WTC11 (cell line): ENCODE measurements around the gene CFAP99. TPM values are rescaled to one million over a fixed set of nuclear protein-coding genes. Genes with fewer than 3 reads are reported as not detected.

Experiments used
- ATAC-seq: fragments of 200-7000 bp; cut with Tn5 transposase; 2 replicates; pipeline ENCODE4 v1.10.0; 2021; ENCODE audit warnings: mild to moderate bottlenecking, moderate library complexity
- CTCF ChIA-PET: fragments of 300-600 bp; sonication (Branson Sonifier 250); formaldehyde crosslinking; loops from one replicate; lab custom pipeline; 2021; ENCODE audit warnings: antibody characterized with exemption; lab: Charles Lee
- POLR2A ChIA-PET: fragments of 350-600 bp; sonication (Branson Sonifier 250); formaldehyde crosslinking; loops from one replicate; lab custom pipeline; 2021; ENCODE audit warnings: antibody characterized with exemption; lab: Charles Lee
- DNase-seq: peaks from one replicate; pipeline ENCODE4 v3.0.0; 2021; ENCODE audit warnings: low spot score
- H3K27ac Mint-ChIP-seq: 2 replicates; pipeline ENCODE4 v1.8.0; 2021; ENCODE audit warnings: mixed read lengths
- H3K27me3 Mint-ChIP-seq: 2 replicates; pipeline ENCODE4 v1.8.0; 2021; ENCODE audit warnings: low read depth, mild to moderate bottlenecking, moderate library complexity, mixed read lengths
- H3K36me3 Mint-ChIP-seq: 2 replicates; pipeline ENCODE4 v1.8.0; 2021; ENCODE audit warnings: mixed read lengths
- H3K4me1 Mint-ChIP-seq: 2 replicates; pipeline ENCODE4 v1.8.0; 2022; ENCODE audit warnings: mixed read lengths
- H3K4me3 Mint-ChIP-seq: 2 replicates; pipeline ENCODE4 v1.8.0; 2021; ENCODE audit warnings: mild to moderate bottlenecking, moderate library complexity, mixed read lengths
- H3K9me3 Mint-ChIP-seq: 2 replicates; pipeline ENCODE4 v1.8.0; 2021; ENCODE audit warnings: mixed read lengths
- ATF2 ChIP-seq: sonication (generic); formaldehyde crosslinking; IDR thresholded peaks from 2 replicates; pipeline ENCODE4 v1.8.1; 2022; ENCODE audit warnings: low read depth, missing genetic modification reagents, borderline replicate concordance
- ATF6 ChIP-seq: sonication (generic); formaldehyde crosslinking; IDR thresholded peaks from 2 replicates; pipeline ENCODE4 v1.8.1; 2023; ENCODE audit warnings: mild to moderate bottlenecking, missing genetic modification reagents
- FOXK1 ChIP-seq: sonication (generic); formaldehyde crosslinking; IDR thresholded peaks from 2 replicates; pipeline ENCODE4 v1.8.0; 2022; ENCODE audit warnings: mild to moderate bottlenecking, moderate library complexity, missing genetic modification reagents
- FOXP1 ChIP-seq: sonication (generic); formaldehyde crosslinking; IDR thresholded peaks from 2 replicates; pipeline ENCODE4 v1.8.0; 2022; ENCODE audit warnings: missing genetic modification reagents, mild to moderate bottlenecking, moderate library complexity, borderline replicate concordance
- GABPB1 ChIP-seq: sonication (generic); formaldehyde crosslinking; IDR thresholded peaks from 2 replicates; pipeline ENCODE4 v1.8.1; 2023; ENCODE audit warnings: mild to moderate bottlenecking, missing genetic modification reagents
- GTF2I ChIP-seq: fragments of 250-450 bp; sonication (Bioruptor Pico); conservative IDR thresholded peaks from 2 replicates; pipeline ENCODE4 v1.4.0; 2021; ENCODE audit warnings: mild to moderate bottlenecking
- HMGA2 ChIP-seq: fragments of 250-450 bp; sonication (Bioruptor Pico); IDR thresholded peaks from 2 replicates; pipeline ENCODE4 v1.4.0; 2021; ENCODE audit warnings: mild to moderate bottlenecking, moderate library complexity
- HMGXB4 ChIP-seq: sonication (generic); formaldehyde crosslinking; IDR thresholded peaks from 2 replicates; pipeline ENCODE4 v1.8.1; 2023; ENCODE audit warnings: mild to moderate bottlenecking, moderate library complexity, missing genetic modification reagents
- JUN ChIP-seq: sonication (generic); formaldehyde crosslinking; IDR thresholded peaks from 2 replicates; pipeline ENCODE4 v1.8.0; 2023; ENCODE audit warnings: mild to moderate bottlenecking, missing genetic modification reagents
- KAT7 ChIP-seq: sonication (generic); formaldehyde crosslinking; IDR thresholded peaks from 2 replicates; pipeline ENCODE4 v1.8.1; 2023; ENCODE audit warnings: missing genetic modification reagents, mild to moderate bottlenecking, borderline replicate concordance
- PRDM15 ChIP-seq: sonication (generic); formaldehyde crosslinking; IDR thresholded peaks from 2 replicates; pipeline ENCODE4 v1.8.0; 2022; ENCODE audit warnings: missing genetic modification reagents
- PREB ChIP-seq: sonication (generic); formaldehyde crosslinking; IDR thresholded peaks from 2 replicates; pipeline ENCODE4 v1.8.1; 2022; ENCODE audit warnings: mild to moderate bottlenecking, missing genetic modification reagents, moderate library complexity, borderline replicate concordance
- RELA ChIP-seq: sonication (generic); formaldehyde crosslinking; IDR thresholded peaks from 2 replicates; pipeline ENCODE4 v1.8.1; 2022; ENCODE audit warnings: missing genetic modification reagents, mild to moderate bottlenecking, borderline replicate concordance
- TCF7 ChIP-seq: sonication (generic); formaldehyde crosslinking; IDR thresholded peaks from 2 replicates; pipeline ENCODE4 v1.8.0; 2022; ENCODE audit warnings: mild to moderate bottlenecking, low read depth, missing genetic modification reagents, moderate library complexity
- ZNF121 ChIP-seq: sonication (generic); formaldehyde crosslinking; IDR thresholded peaks from 2 replicates; pipeline ENCODE4 v1.8.0; 2023; ENCODE audit warnings: missing genetic modification reagents
- ZNF416 ChIP-seq: fragments of 250-450 bp; sonication (Bioruptor Pico); IDR thresholded peaks from 2 replicates; pipeline ENCODE4 v1.9.0; 2021; ENCODE audit warnings: mild to moderate bottlenecking, inconsistent platforms
- ZNF425 ChIP-seq: fragments of 250-450 bp; sonication (Bioruptor Pico); conservative IDR thresholded peaks from 2 replicates; pipeline ENCODE4 v1.9.0; 2021; ENCODE audit warnings: mild to moderate bottlenecking
- ZNF532 ChIP-seq: fragments of 250-450 bp; sonication (Bioruptor Pico); IDR thresholded peaks from 2 replicates; pipeline ENCODE4 v1.9.0; 2021; ENCODE audit warnings: mild to moderate bottlenecking, borderline replicate concordance
- total RNA-seq: library from RNA; stranded (reverse); gene quantifications from 3 replicates; pipeline ENCODE4 v1.2.3, GENCODE V29; 2021

The CFAP99 gene
- total RNA-seq, 1 experiment from 2014 or later = not detected

- DNase-seq (no peak), ATAC-seq (no peak)
- Mint-ChIP-seq H3K27me3 (no peaks in the 10 kb centered on the region; the same call in 1 of the 2 replicates), H3K4me1 (peaks cover 51% of the 10 kb centered on the region), H3K36me3 (no peaks in the 10 kb centered on the region), H3K9me3 (no peaks in the 10 kb centered on the region), H3K4me3 (0 out of 2 replicates have a peak overlapping the region, but pooled peaks have one; percentile 5), H3K27ac (no peak overlapping the region)
- ChIA-PET POLR2A (interaction anchor here (0.6 kb wide), 1 partner anchor 13 kb away, joined by 3 read pairs; no protein-coding TSS in a partner anchor), CTCF (interaction anchor here (1.7 to 1.9 kb wide), 2 partner anchors 8 to 47 kb away, joined by 9 to 18 read pairs; no protein-coding TSS in a partner anchor)
- no peak for TF ChIP-seq FOXK1 (CRISPR knock-in tag)
- TF ChIP-seq FOXP1 (CRISPR knock-in tag) = no peak
- TF ChIP-seq JUN (CRISPR knock-in tag) = no peak
- TF ChIP-seq RELA = no peak
- no peak for TF ChIP-seq ATF2 (CRISPR knock-in tag)
- TF ChIP-seq KAT7 = no peak
- no peak for TF ChIP-seq ZNF416 (CRISPR knock-in tag)
- no peak for TF ChIP-seq ZNF121 (CRISPR knock-in tag)
- TF ChIP-seq GABPB1 (CRISPR knock-in tag) = no peak
- TF ChIP-seq PRDM15 (CRISPR knock-in tag) = no peak
- no peak for TF ChIP-seq TCF7 (CRISPR knock-in tag)
- TF ChIP-seq, all 79 proteins: peak for 0
Measured at GRCh38 chr4:2394528-2394927, 24.2 kb upstream of the CFAP99 start.

GRCh38 chr4:2395038-2395437 lies 23.7 kb upstream of the CFAP99 start:
- no peaks in the 10 kb centered on the region for H3K36me3 Mint-ChIP-seq
- DNase-seq = no peak
- no peak overlapping the region for H3K27ac Mint-ChIP-seq
- H3K27me3 Mint-ChIP-seq = no peaks in the 10 kb centered on the region; the same call in 1 of the 2 replicates
- ChIA-PET POLR2A (no interaction called here), CTCF (no interaction called here)
- 0 out of 2 replicates have a peak, but pooled peaks cover under 1% of the 10 kb centered on the region for H3K9me3 Mint-ChIP-seq
- no peak overlapping the region for H3K4me3 Mint-ChIP-seq
- no peak for ATAC-seq
- H3K4me1 Mint-ChIP-seq = peaks cover 47% of the 10 kb centered on the region
- no peak for TF ChIP-seq GTF2I (CRISPR knock-in tag)
- TF ChIP-seq ZNF425 (CRISPR knock-in tag) = no peak
- no peak for TF ChIP-seq ATF6 (CRISPR knock-in tag)
- no peak for TF ChIP-seq PREB
- no peak for TF ChIP-seq ZNF121 (CRISPR knock-in tag)
- TF ChIP-seq ZNF532 (CRISPR knock-in tag) = no peak
- no peak for TF ChIP-seq HMGXB4
- no peak for TF ChIP-seq HMGA2 (CRISPR knock-in tag)
